Natural killer cell treated with Interleukin-12 subunit alpha and Interleukin-12 subunit beta and Interleukin-15 and Interleukin-18, amount 100 ng/mL, for 72 hours (primary cell): Measurements from ENCODE around the gene NMRK2. TPM values are rescaled to one million over a fixed set of nuclear protein-coding genes. Genes with fewer than 3 reads are reported as not detected.

Experiments used
- ATAC-seq, 2 donors: fragments of 150-1000 bp; cut with Tn5 transposase in 1 of 2; sonication (Bioruptor Pico), chemical (Tn5 transposase) in 1 of 2; 2 replicates each; pipeline ENCODE4 v1.10.0; 2021
- DNase-seq: peaks from one replicate; pipeline ENCODE4 v3.0.0; 2022; ENCODE audit warnings: low spot score
- H3K27ac Mint-ChIP-seq, 2 donors: 1 replicate in 1 of 2; 2 replicates in 1 of 2; pipeline ENCODE4 v1.8.0; 2022; ENCODE audit warnings: mixed read lengths in 2 of 2, mild to moderate bottlenecking in 1 of 2, moderate library complexity in 1 of 2
- H3K27me3 Mint-ChIP-seq, 2 donors: 1 replicate in 1 of 2; 2 replicates in 1 of 2; pipeline ENCODE4 v1.8.0; 2022; ENCODE audit warnings: mixed read lengths in 2 of 2
- H3K36me3 Mint-ChIP-seq: one replicate; pipeline ENCODE4 v1.8.0; 2022; ENCODE audit warnings: mixed read lengths
- H3K4me1 Mint-ChIP-seq, 2 donors: 1 replicate in 1 of 2; 2 replicates in 1 of 2; pipeline ENCODE4 v1.8.0; 2022; ENCODE audit warnings: low read depth in 2 of 2, mixed read lengths in 2 of 2, mild to moderate bottlenecking in 1 of 2
- H3K4me3 Mint-ChIP-seq: one replicate; pipeline ENCODE4 v1.8.0; 2022; ENCODE audit warnings: mixed read lengths
- H3K9me3 Mint-ChIP-seq: 2 replicates; pipeline ENCODE4 v1.8.0; 2022; ENCODE audit warnings: mixed read lengths
- total RNA-seq, 2 donors: library from RNA; stranded (reverse); gene quantifications; one replicate each; pipeline ENCODE4 v1.2.3, GENCODE V29; 2022

The NMRK2 gene
- total RNA-seq, 2 donors from 2014 or later = not detected

- H3K36me3 Mint-ChIP-seq = peaks cover 12% of the 10 kb centered on the region
- ATAC-seq (peak; percentile 77 to 86), DNase-seq (peak; percentile 92)
- peak within 1 kb of the TSS; percentile 91 to 96 for H3K27ac Mint-ChIP-seq
- peaks cover 37 to 38% of the 10 kb centered on the region in 2 donors for H3K4me1 Mint-ChIP-seq
- no peaks in the 10 kb centered on the region for H3K9me3 Mint-ChIP-seq
- no peaks in the 10 kb centered on the region for H3K27me3 Mint-ChIP-seq
- peak within 1 kb of the TSS; percentile 97 for H3K4me3 Mint-ChIP-seq
Observed at GRCh38 chr19:3984908-3985642, 52.2 kb downstream of the NMRK2 start, which contains the start of gene EEF2. Gene EEF2 (minus strand): TSS chr19:3985463. CDS start chr19:3985380, 83 bp downstream.

GRCh38 chr19:3985643-3986259 is 52.9 kb downstream of the NMRK2 start:
- Mint-ChIP-seq H3K36me3 (peaks cover 12% of the 10 kb centered on the region), H3K4me3 (peak overlapping the region; percentile 97), H3K27ac (peak overlapping the region; percentile 91 to 96), H3K27me3 (no peaks in the 10 kb centered on the region), H3K4me1 (peaks cover 38 to 42% of the 10 kb centered on the region in 2 donors), H3K9me3 (peaks cover under 1% of the 10 kb centered on the region)
- DNase-seq (no peak), ATAC-seq (no peak)

GRCh38 chr19:3986260-3987041 is 53.6 kb downstream of the NMRK2 start:
- peak; percentile 77 for DNase-seq

GRCh38 chr19:3987619-3988371 is 54.9 kb downstream of the NMRK2 start:
- peaks cover 12% of the 10 kb centered on the region for H3K36me3 Mint-ChIP-seq
- ATAC-seq (peak; percentile 56 to 67), DNase-seq (peak; percentile 90)
- H3K27me3 Mint-ChIP-seq = no peaks in the 10 kb centered on the region
- H3K4me1 Mint-ChIP-seq = peaks cover 33% of the 10 kb centered on the region in 2 donors
- H3K9me3 Mint-ChIP-seq = peaks cover 3% of the 10 kb centered on the region
- peak overlapping the region; percentile 97 for H3K4me3 Mint-ChIP-seq
- peak overlapping the region in 1 of 2 donors; percentile 43 for H3K27ac Mint-ChIP-seq

More at GRCh38 chr19:3986260-3987041, 53.6 kb downstream of the NMRK2 start:
- H3K27me3 Mint-ChIP-seq = no peaks in the 10 kb centered on the region
- H3K4me1 Mint-ChIP-seq = peaks cover 36 to 40% of the 10 kb centered on the region in 2 donors
- ATAC-seq = peak in 1 of 2 donors; percentile 52
- H3K27ac Mint-ChIP-seq = peak overlapping the region; percentile 91 to 96
- peaks cover 12% of the 10 kb centered on the region for H3K36me3 Mint-ChIP-seq
- peak overlapping the region; percentile 97 for H3K4me3 Mint-ChIP-seq
- peaks cover 3% of the 10 kb centered on the region for H3K9me3 Mint-ChIP-seq

GRCh38 chr19:3990815-3991117 is 57.9 kb downstream of the NMRK2 start:
- no peaks in the 10 kb centered on the region for H3K27me3 Mint-ChIP-seq
- peak overlapping the region; percentile 83 for H3K4me3 Mint-ChIP-seq
- no peak for ATAC-seq
- H3K27ac Mint-ChIP-seq = peak overlapping the region; percentile 25 to 83
- peaks cover 13 to 14% of the 10 kb centered on the region in 2 donors for H3K4me1 Mint-ChIP-seq
- no peak for DNase-seq
- H3K36me3 Mint-ChIP-seq = no peaks in the 10 kb centered on the region
- peaks cover 3% of the 10 kb centered on the region for H3K9me3 Mint-ChIP-seq

Other genes with a start within 250 kb of the NMRK2 start
- 10 to 100 TPM; 27.0 to 29.6 TPM for gene PIP5K1C, start 232.6 kb upstream of the NMRK2 start, total RNA-seq
- gene TJP3, start 224.7 kb upstream of the NMRK2 start, total RNA-seq = 1 to 10 TPM in 1 of 2 donors, under 1 TPM in 1; 0.57 to 2.1 TPM
- 10 to 100 TPM; 40.6 to 55.4 TPM for gene APBA3, start 171.4 kb upstream of the NMRK2 start, total RNA-seq
- 10 to 100 TPM; 58.5 to 75.1 TPM for gene MRPL54, start 170.4 kb upstream of the NMRK2 start, total RNA-seq
- gene RAX2, start 160.8 kb upstream of the NMRK2 start, total RNA-seq = under 1 TPM in 1 of 2 donors, not detected in 1; 0.21 TPM
- gene MATK, start 146.7 kb upstream of the NMRK2 start, total RNA-seq = 10 to 100 TPM; 58.5 to 61.9 TPM
- gene ZFR2, start 64.0 kb upstream of the NMRK2 start, total RNA-seq = 1 to 10 TPM in 1 of 2 donors, under 1 TPM in 1; 0.67 to 1.4 TPM
- not detected for gene ATCAY, start 52.4 kb upstream of the NMRK2 start, total RNA-seq
- 10 to 100 TPM; 48.1 to 54.5 TPM for gene DAPK3, start 38.0 kb downstream of the NMRK2 start, total RNA-seq
- 1,000 to 10,000 TPM; 1,877 to 2,672 TPM for gene EEF2, start 52.4 kb downstream of the NMRK2 start, total RNA-seq
- gene PIAS4, start 74.7 kb downstream of the NMRK2 start, total RNA-seq = 10 to 100 TPM; 39.4 to 58.6 TPM
- 10 to 100 TPM; 63.4 to 70.5 TPM for gene ZBTB7A, start 133.8 kb downstream of the NMRK2 start, total RNA-seq
- gene MAP2K2, start 191.1 kb downstream of the NMRK2 start, total RNA-seq = 100 to 1,000 TPM; 170 to 206 TPM
- gene CREB3L3, start 220.6 kb downstream of the NMRK2 start, total RNA-seq = not detected
- gene SIRT6, start 249.5 kb downstream of the NMRK2 start, total RNA-seq = 10 to 100 TPM; 51.4 to 56.7 TPM
- under 1 TPM; 0.33 to 0.74 TPM for gene ANKRD24, start 249.6 kb downstream of the NMRK2 start, total RNA-seq